Activated CD8-positive, alpha-beta T cell treated with anti-CD3 and anti-CD28 coated beads for 36 hours (primary cell): Measurements from ENCODE around the gene ZNF516. TPM values are rescaled to one million over a fixed set of nuclear protein-coding genes. Genes with fewer than 3 reads are reported as not detected.

Source experiments
- ATAC-seq: fragments of 200-7000 bp; cut with Tn5 transposase; one replicate; pipeline ENCODE4 v1.10.0; 2021; ENCODE audit warnings: mild to moderate bottlenecking, moderate library complexity
- CTCF ChIA-PET: fragments of 350-600 bp; sonication (Branson Sonifier 250); formaldehyde crosslinking; loops from one replicate; lab custom pipeline; 2021; ENCODE audit warnings: antibody characterized with exemption; lab: Charles Lee
- POLR2A ChIA-PET: fragments of 350-600 bp; sonication (Branson Sonifier 250); formaldehyde crosslinking; loops from one replicate; lab custom pipeline; 2021; ENCODE audit warnings: antibody characterized with exemption; lab: Charles Lee
- DNase-seq: peaks from one replicate; pipeline ENCODE4 v3.0.0-alpha.2; 2020
- H3K27ac Mint-ChIP-seq: one replicate; pipeline ENCODE4 v1.8.0; 2021; ENCODE audit warnings: mild to moderate bottlenecking, mixed read lengths
- H3K27me3 Mint-ChIP-seq: one replicate; pipeline ENCODE4 v1.8.0; 2021; ENCODE audit warnings: mixed read lengths
- H3K36me3 Mint-ChIP-seq: one replicate; pipeline ENCODE4 v1.8.0; 2021; ENCODE audit warnings: low read depth, mixed read lengths
- H3K4me1 Mint-ChIP-seq: one replicate; pipeline ENCODE4 v1.8.0; 2021; ENCODE audit warnings: low read depth, mixed read lengths
- H3K4me3 Mint-ChIP-seq: one replicate; pipeline ENCODE4 v1.8.0; 2021; ENCODE audit warnings: mild to moderate bottlenecking, moderate library complexity, mixed read lengths
- H3K9me3 Mint-ChIP-seq: one replicate; pipeline ENCODE4 v1.8.0; 2021; ENCODE audit warnings: mixed read lengths
- intact Hi-C: fragments of 100-400 bp; cut with micrococcal nuclease; formaldehyde crosslinking; loops from one replicate; pipeline ENCODE4 v1.10.0; 2022
- total RNA-seq, 2 experiments: library from RNA; stranded (reverse); gene quantifications; one replicate each; pipeline ENCODE4 v1.2.3, GENCODE V29; 2021
- TF ChIP-seq, protein P1 (sequence below): fragments of 200-600 bp; IDR thresholded peaks from one replicate; pipeline ENCODE4 v1.8.0; 2022; ENCODE audit warnings: antibody characterized with exemption, mild to moderate bottlenecking

ZNF516 gene
- total RNA-seq, 2 experiments from 2014 or later, result 7.0 to 10.5 TPM

DNA sequence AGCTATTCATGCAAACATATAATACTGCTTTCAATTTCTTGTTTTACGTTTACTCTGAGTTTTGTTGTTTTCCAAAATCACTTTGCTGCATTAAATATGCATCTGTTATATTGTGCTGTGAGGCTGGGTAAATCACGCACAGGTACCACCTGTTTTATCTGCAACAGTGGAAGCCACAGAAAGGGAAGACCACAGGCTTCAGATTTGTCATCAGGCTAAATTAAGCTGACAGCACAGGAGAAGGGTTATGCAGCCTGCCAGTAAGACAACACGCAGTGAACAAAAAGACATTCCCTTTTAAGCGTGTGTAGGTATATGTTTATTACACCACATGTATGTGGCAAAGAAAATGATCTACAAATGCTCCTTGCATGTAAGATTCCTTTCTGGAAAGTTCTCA lies 38.2 kb downstream of the ZNF516 start:
- Mint-ChIP-seq H3K4me1 (peaks cover 17% of the 10 kb centered on the region), H3K4me3 (no peak overlapping the region), H3K27me3 (peaks cover 3% of the 10 kb centered on the region), H3K27ac (no peak overlapping the region), H3K9me3 (no peaks in the 10 kb centered on the region), H3K36me3 (no peaks in the 10 kb centered on the region)
- ChIA-PET POLR2A (no interaction called here), CTCF (interaction anchor here (0.5 to 1.1 kb wide), 2 partner anchors 24 to 58 kb away, joined by 3 to 4 read pairs; no protein-coding TSS in a partner anchor)
- TF ChIP-seq, protein P1, sequence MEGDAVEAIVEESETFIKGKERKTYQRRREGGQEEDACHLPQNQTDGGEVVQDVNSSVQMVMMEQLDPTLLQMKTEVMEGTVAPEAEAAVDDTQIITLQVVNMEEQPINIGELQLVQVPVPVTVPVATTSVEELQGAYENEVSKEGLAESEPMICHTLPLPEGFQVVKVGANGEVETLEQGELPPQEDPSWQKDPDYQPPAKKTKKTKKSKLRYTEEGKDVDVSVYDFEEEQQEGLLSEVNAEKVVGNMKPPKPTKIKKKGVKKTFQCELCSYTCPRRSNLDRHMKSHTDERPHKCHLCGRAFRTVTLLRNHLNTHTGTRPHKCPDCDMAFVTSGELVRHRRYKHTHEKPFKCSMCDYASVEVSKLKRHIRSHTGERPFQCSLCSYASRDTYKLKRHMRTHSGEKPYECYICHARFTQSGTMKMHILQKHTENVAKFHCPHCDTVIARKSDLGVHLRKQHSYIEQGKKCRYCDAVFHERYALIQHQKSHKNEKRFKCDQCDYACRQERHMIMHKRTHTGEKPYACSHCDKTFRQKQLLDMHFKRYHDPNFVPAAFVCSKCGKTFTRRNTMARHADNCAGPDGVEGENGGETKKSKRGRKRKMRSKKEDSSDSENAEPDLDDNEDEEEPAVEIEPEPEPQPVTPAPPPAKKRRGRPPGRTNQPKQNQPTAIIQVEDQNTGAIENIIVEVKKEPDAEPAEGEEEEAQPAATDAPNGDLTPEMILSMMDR, result no peak
- intact Hi-C loops, result no loop called here
- ATAC-seq, result no peak
- DNase-seq, result no peak

DNA sequence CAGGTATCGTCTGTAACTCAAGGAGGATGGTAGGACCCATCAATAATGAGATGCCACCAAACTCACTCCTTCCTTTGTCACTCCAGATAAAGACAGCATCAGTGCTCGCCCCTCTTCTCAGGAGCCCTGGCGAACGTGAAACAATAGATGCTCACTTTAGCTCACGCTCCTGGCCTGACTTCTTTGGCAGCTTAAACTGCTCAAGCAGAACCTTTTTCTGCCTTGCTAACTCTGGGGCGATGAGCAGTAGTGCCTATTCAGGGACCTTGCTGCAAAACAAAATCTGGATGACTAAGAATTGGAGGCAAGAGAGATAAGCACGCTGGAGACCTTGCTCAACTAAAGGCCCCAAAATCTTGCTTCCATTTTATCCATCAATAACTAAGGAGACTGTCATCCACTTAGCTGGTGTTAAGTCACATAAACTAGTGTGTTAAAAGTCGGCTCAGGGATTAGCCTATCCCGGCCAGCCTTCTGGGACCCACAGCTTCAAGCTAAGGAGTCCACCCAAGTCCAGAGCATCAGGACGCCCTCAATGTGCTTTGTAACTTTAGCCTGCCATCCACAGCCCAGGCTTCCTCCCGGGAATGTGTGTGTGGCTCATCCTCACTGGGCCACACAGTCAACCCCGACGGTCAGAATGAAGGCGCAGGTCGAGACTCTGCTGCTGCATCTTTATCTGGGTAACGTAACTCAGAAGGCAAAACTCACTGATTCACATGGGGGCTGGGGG lies 38.9 kb downstream of the ZNF516 start:
- TF ChIP-seq, protein P1, result no peak
- ATAC-seq, result no peak
- Mint-ChIP-seq H3K27me3 (peaks cover 3% of the 10 kb centered on the region), H3K4me1 (peaks cover 23% of the 10 kb centered on the region), H3K4me3 (no peak overlapping the region), H3K9me3 (no peaks in the 10 kb centered on the region), H3K36me3 (no peaks in the 10 kb centered on the region), H3K27ac (no peak overlapping the region)
- DNase-seq, result no peak
- intact Hi-C loops, result no loop called here
- ChIA-PET POLR2A (interaction anchor here (0.6 kb wide), 1 partner anchor 48 kb away, joined by 3 read pairs; no protein-coding TSS in a partner anchor), CTCF (interaction anchor here (1.7 kb wide), 1 partner anchor 14 kb away, joined by 4 read pairs; no protein-coding TSS in a partner anchor)

DNA sequence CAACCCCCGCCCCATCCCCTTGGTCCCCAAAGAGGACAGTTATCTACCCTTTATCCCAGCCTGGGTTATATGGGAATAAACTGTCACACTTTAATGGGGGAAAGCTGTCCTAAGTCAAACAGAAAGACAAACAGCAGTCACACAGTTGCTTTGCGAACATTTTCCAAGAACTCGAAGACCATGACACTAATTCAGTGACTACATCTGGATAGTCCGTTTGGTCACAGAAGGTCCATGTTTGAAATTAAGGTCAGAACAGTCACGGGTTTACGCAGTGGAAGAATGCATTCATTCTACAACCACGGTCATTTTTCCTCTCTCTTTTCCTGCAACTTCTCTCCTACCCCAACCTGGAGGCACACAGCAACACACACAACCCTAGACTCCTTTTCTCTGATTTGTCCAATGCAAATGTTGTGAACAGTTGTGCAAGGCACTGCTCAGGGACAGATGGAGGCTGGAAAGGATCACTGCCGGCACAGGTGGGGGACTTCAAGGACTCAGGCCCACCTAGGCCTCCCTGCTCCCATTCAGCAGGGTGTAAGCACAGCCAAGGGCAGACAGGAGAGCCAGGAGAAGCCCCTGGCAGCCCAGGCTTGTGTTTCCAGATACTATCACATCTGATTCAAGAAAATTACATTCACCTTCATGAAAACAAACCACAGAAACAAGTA lies 39.9 kb downstream of the ZNF516 start:
- no peak overlapping the region for H3K4me3 Mint-ChIP-seq
- H3K36me3 Mint-ChIP-seq, result no peaks in the 10 kb centered on the region
- ATAC-seq, result no peak
- POLR2A ChIA-PET, result interaction anchor here (0.6 kb wide), 1 partner anchor 65 kb away, joined by 3 read pairs; no protein-coding TSS in a partner anchor
- no peak overlapping the region for H3K27ac Mint-ChIP-seq
- CTCF ChIA-PET, result interaction anchor here (1.7 kb wide), 1 partner anchor 13 kb away, joined by 4 read pairs; no protein-coding TSS in a partner anchor
- H3K9me3 Mint-ChIP-seq, result no peaks in the 10 kb centered on the region
- intact Hi-C loops, result no loop called here
- TF ChIP-seq, protein P1, result no peak
- DNase-seq, result no peak
- peaks cover 5% of the 10 kb centered on the region for H3K27me3 Mint-ChIP-seq
- peaks cover 30% of the 10 kb centered on the region for H3K4me1 Mint-ChIP-seq

DNA sequence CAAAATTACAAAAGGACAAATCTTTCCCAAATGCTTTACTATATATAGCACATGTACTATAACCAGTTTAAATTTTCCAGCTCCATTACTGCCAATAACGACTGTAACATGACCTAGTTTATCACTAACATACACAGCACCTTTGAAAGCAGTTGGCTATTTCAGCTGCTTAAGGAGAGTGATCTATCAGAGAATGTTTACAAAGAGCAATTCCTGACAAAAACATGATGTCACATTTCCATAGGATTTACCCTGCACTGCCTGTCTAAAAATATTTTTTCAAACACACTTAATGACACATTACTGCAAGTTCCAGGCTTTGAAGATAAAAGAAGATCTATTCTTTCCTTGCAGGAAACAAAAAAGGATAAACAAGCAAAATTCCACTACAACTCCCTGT lies 40.6 kb downstream of the ZNF516 start:
- Mint-ChIP-seq H3K27me3 (peaks cover 5% of the 10 kb centered on the region), H3K36me3 (no peaks in the 10 kb centered on the region), H3K4me1 (peaks cover 36% of the 10 kb centered on the region), H3K4me3 (no peak overlapping the region), H3K9me3 (no peaks in the 10 kb centered on the region), H3K27ac (no peak overlapping the region)
- ChIA-PET POLR2A (interaction anchor here (0.6 kb wide), 1 partner anchor 64 kb away, joined by 3 read pairs; no protein-coding TSS in a partner anchor), CTCF (interaction anchor here (1.7 kb wide), 1 partner anchor 12 kb away, joined by 4 read pairs; no protein-coding TSS in a partner anchor)
- TF ChIP-seq, protein P1, result no peak
- ATAC-seq, result no peak
- intact Hi-C loops, result no loop called here
- no peak for DNase-seq
